ENCODE measurements around the gene NUDT8.

GRCh38 chr11:67632982-67633755, 3.4 kb upstream of the NUDT8 start:
- TF ChIP-seq, protein P1, sequence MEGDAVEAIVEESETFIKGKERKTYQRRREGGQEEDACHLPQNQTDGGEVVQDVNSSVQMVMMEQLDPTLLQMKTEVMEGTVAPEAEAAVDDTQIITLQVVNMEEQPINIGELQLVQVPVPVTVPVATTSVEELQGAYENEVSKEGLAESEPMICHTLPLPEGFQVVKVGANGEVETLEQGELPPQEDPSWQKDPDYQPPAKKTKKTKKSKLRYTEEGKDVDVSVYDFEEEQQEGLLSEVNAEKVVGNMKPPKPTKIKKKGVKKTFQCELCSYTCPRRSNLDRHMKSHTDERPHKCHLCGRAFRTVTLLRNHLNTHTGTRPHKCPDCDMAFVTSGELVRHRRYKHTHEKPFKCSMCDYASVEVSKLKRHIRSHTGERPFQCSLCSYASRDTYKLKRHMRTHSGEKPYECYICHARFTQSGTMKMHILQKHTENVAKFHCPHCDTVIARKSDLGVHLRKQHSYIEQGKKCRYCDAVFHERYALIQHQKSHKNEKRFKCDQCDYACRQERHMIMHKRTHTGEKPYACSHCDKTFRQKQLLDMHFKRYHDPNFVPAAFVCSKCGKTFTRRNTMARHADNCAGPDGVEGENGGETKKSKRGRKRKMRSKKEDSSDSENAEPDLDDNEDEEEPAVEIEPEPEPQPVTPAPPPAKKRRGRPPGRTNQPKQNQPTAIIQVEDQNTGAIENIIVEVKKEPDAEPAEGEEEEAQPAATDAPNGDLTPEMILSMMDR (IDR thresholded peaks at IDR 0.05) = no peak
- TF ChIP-seq POLR2AphosphoS5 (IDR thresholded peaks at IDR 0.05; ENCODE audit: low read depth, low read length) (no peak), SIN3A (IDR thresholded peaks at IDR 0.05; ENCODE audit: borderline replicate concordance, insufficient read depth, low read depth, low read length) (no peak), REST (IDR thresholded peaks at IDR 0.05; ENCODE audit: insufficient read depth in 1 of 2, low read depth in 2 of 2, low read length in 1 of 2) (no peak)
